ENCODE data around the gene CHPF. TPM values are rescaled to one million over a fixed set of nuclear protein-coding genes. Genes with fewer than 3 reads are reported as not detected.

The CHPF gene
- total RNA-seq, 1 donor from 2014 or later, result 151 TPM

GRCh38 chr2:219542931-219543595 lies 546 bp downstream of the CHPF start:
- peak overlapping the region; percentile 79 for H2AFZ ChIP-seq (ENCODE audit: low read depth, low read length)
- Mint-ChIP-seq H3K9me3 (ENCODE audit: unreplicated experiment) (no peaks in the 10 kb centered on the region), H3K4me1 (ENCODE audit: low read depth, unreplicated experiment) (peaks cover 12% of the 10 kb centered on the region), H3K4me3 (ENCODE audit: unreplicated experiment) (peak overlapping the region; percentile 93), H3K36me3 (ENCODE audit: low read depth, unreplicated experiment) (peaks cover 16% of the 10 kb centered on the region), H3K27ac (ENCODE audit: unreplicated experiment) (peak overlapping the region; percentile 87), H3K27me3 (ENCODE audit: low read depth, unreplicated experiment) (peaks cover 16% of the 10 kb centered on the region)
- peak overlapping the region; percentile 72 for H3K4me3 ChIP-seq (ENCODE audit: insufficient read depth, low read depth, low read length)
- H4K20me1 ChIP-seq (ENCODE audit: insufficient read depth, low read length), result peaks cover 47% of the 10 kb centered on the region
- H3K36me3 ChIP-seq (ENCODE audit: insufficient read depth, low read length), result peaks cover 13% of the 10 kb centered on the region
- no peaks in the 10 kb centered on the region for H3K9me3 ChIP-seq (ENCODE audit: insufficient read depth, low read depth, low read length)
- TF ChIP-seq CTCF (IDR thresholded peaks at IDR 0.05; ENCODE audit: insufficient read depth, low read depth, low read length) (no peak), EZH2 (IDR thresholded peaks at IDR 0.05; ENCODE audit: insufficient read depth, low read length) (no peak)
- peak overlapping the region; percentile 84 for H3K9ac ChIP-seq (ENCODE audit: low read length)
- H3K79me2 ChIP-seq (ENCODE audit: insufficient read depth, low read length), result peaks cover 35% of the 10 kb centered on the region
- H3K4me1 ChIP-seq (ENCODE audit: insufficient read depth, low read length), result peaks cover 29% of the 10 kb centered on the region
- H3K27me3 ChIP-seq (ENCODE audit: insufficient read depth, low read length), result no peaks in the 10 kb centered on the region
- DNase-seq (ENCODE audit: low read depth) (no peak), FAIRE-seq (no peak)
- H3K27ac ChIP-seq (ENCODE audit: low read depth, low read length), result peak overlapping the region; percentile 70
- peak overlapping the region; percentile 96 for H3K4me2 ChIP-seq (ENCODE audit: low read length)

GRCh38 chr2:219541611-219542180 lies 1.9 kb downstream of the CHPF start:
- peaks cover 12% of the 10 kb centered on the region for H3K27me3 Mint-ChIP-seq (ENCODE audit: low read depth, unreplicated experiment)
- no peaks in the 10 kb centered on the region for H3K9me3 Mint-ChIP-seq (ENCODE audit: unreplicated experiment)
- DNase-seq (ENCODE audit: low read depth), result peak; percentile 46
- FAIRE-seq, result no peak
- H3K9me3 ChIP-seq (ENCODE audit: insufficient read depth, low read depth, low read length), result no peaks in the 10 kb centered on the region
- peaks cover 35% of the 10 kb centered on the region for H3K79me2 ChIP-seq (ENCODE audit: insufficient read depth, low read length)
- peaks cover 33% of the 10 kb centered on the region for H3K4me1 ChIP-seq (ENCODE audit: insufficient read depth, low read length)
- H3K4me3 Mint-ChIP-seq (ENCODE audit: unreplicated experiment), result peak overlapping the region; percentile 74
- H3K27ac ChIP-seq (ENCODE audit: low read depth, low read length), result no peak overlapping the region
- H3K27me3 ChIP-seq (ENCODE audit: insufficient read depth, low read length), result no peaks in the 10 kb centered on the region
- H3K4me2 ChIP-seq (ENCODE audit: low read length), result peak overlapping the region; percentile 96
- peak; percentile 64 for TF ChIP-seq CTCF (IDR thresholded peaks at IDR 0.05; ENCODE audit: insufficient read depth, low read depth, low read length)
- TF ChIP-seq EZH2 (IDR thresholded peaks at IDR 0.05; ENCODE audit: insufficient read depth, low read length), result no peak
- peaks cover 12% of the 10 kb centered on the region for H3K4me1 Mint-ChIP-seq (ENCODE audit: low read depth, unreplicated experiment)
- H3K9ac ChIP-seq (ENCODE audit: low read length), result peak overlapping the region; percentile 84
- no peak overlapping the region for H3K27ac Mint-ChIP-seq (ENCODE audit: unreplicated experiment)
- H3K36me3 Mint-ChIP-seq (ENCODE audit: low read depth, unreplicated experiment), result peaks cover 16% of the 10 kb centered on the region
- no peak overlapping the region for H2AFZ ChIP-seq (ENCODE audit: low read depth, low read length)
- peaks cover 13% of the 10 kb centered on the region for H3K36me3 ChIP-seq (ENCODE audit: insufficient read depth, low read length)
- peaks cover 56% of the 10 kb centered on the region for H4K20me1 ChIP-seq (ENCODE audit: insufficient read depth, low read length)
- peak overlapping the region; percentile 72 for H3K4me3 ChIP-seq (ENCODE audit: insufficient read depth, low read depth, low read length)

Measured in astrocyte (in vitro differentiated cells and primary cell).